Measurements from ENCODE around the gene PAQR5. TPM values are rescaled to one million over a fixed set of nuclear protein-coding genes. Genes with fewer than 3 reads are reported as not detected.
A peak's percentile ranks its signal among the peaks of the same experiment; 100 is the strongest.

PAQR5 gene
- total and polyA plus RNA-seq, 2 donors (not counting 3 experiments of a cell fraction or from before 2014, with no cell fraction given) = 0.08 to 0.09 TPM

DNA sequence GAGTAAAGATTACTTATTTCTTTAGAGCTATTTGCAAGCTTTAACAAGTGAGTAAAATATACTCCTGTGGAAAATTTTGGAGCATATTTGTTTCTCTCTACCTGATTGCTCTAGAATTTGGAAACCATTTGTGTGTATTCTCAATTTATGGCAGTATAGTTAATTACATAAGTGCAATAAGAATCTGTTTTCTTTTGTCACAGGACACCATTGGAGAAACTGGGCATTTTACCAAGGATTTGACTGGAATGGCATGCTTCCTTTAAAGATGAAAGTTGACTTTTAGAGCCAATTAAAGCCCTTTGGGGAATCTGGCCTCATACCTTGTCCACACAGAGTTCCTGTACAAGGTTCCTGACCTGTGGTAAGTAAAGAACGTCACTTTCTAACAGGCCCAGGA lies 38.4 kb downstream of the PAQR5 start:
- no peak overlapping the region for H3K4me2 ChIP-seq (ENCODE audit: insufficient read depth, low read length)
- intact Hi-C loops (cut with micrococcal nuclease) (no loop called here), dilution Hi-C loops (cut with MboI; ENCODE audit: extremely low pct_ligation_motif_present, low sequenced_read_pairs) (no loop called here)
- H3K4me1 ChIP-seq (ENCODE audit: control insufficient read depth, extremely low read depth, insufficient read depth, low read length) = peaks cover 10% of the 10 kb centered on the region
- no peaks in the 10 kb centered on the region for H3K9me1 ChIP-seq (replicated peaks; ENCODE audit: control insufficient read depth, extremely low read depth, insufficient read depth, low read length)
- no peak overlapping the region for H3K9ac ChIP-seq (replicated peaks; ENCODE audit: extremely low read depth, insufficient read depth, low read length)
- no peaks in the 10 kb centered on the region for H4K20me1 ChIP-seq (replicated peaks; ENCODE audit: control insufficient read depth, extremely low read depth, insufficient read depth, low read length)
- FAIRE-seq (no peak), DNase-seq (ENCODE audit: low read depth, low spot score) (peak; percentile 33)
- H3K79me2 ChIP-seq (ENCODE audit: control insufficient read depth, insufficient read depth, low read length) = no peaks in the 10 kb centered on the region
- no peaks in the 10 kb centered on the region for H3K9me3 ChIP-seq (replicated peaks; ENCODE audit: control insufficient read depth, insufficient read depth, low read length)
- CTCF ChIA-PET = no interaction called here
- no peak for TF ChIP-seq POLR2AphosphoS5 (IDR thresholded peaks at IDR 0.05; ENCODE audit: insufficient read depth, low read depth, low read length)
- TF ChIP-seq, protein P1, sequence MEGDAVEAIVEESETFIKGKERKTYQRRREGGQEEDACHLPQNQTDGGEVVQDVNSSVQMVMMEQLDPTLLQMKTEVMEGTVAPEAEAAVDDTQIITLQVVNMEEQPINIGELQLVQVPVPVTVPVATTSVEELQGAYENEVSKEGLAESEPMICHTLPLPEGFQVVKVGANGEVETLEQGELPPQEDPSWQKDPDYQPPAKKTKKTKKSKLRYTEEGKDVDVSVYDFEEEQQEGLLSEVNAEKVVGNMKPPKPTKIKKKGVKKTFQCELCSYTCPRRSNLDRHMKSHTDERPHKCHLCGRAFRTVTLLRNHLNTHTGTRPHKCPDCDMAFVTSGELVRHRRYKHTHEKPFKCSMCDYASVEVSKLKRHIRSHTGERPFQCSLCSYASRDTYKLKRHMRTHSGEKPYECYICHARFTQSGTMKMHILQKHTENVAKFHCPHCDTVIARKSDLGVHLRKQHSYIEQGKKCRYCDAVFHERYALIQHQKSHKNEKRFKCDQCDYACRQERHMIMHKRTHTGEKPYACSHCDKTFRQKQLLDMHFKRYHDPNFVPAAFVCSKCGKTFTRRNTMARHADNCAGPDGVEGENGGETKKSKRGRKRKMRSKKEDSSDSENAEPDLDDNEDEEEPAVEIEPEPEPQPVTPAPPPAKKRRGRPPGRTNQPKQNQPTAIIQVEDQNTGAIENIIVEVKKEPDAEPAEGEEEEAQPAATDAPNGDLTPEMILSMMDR (IDR thresholded peaks at IDR 0.05; ENCODE audit: extremely low read depth in 1 of 2, insufficient read depth in 1 of 2, low read depth in 1 of 2, low read length in 2 of 2) = no peak
- TF ChIP-seq GATA2 (IDR thresholded peaks at IDR 0.05; ENCODE audit: insufficient read depth, insufficient read length, low read depth, low read length) = no peak
- TF ChIP-seq, protein P2, sequence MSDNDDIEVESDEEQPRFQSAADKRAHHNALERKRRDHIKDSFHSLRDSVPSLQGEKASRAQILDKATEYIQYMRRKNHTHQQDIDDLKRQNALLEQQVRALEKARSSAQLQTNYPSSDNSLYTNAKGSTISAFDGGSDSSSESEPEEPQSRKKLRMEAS (IDR thresholded peaks at IDR 0.05; ENCODE audit: insufficient read depth, insufficient read length) = no peak
- no peak for TF ChIP-seq FOS (IDR thresholded peaks at IDR 0.05; ENCODE audit: borderline replicate concordance, insufficient read depth, low read length)
- no peak for TF ChIP-seq POLR2A (IDR thresholded peaks at IDR 0.05; ENCODE audit: low read depth, low read length)
- no peak for TF ChIP-seq MYC (IDR thresholded peaks at IDR 0.05; ENCODE audit: low read depth, low read length)
- no peak for TF ChIP-seq EZH2 (IDR thresholded peaks at IDR 0.05; ENCODE audit: borderline replicate concordance, low read depth, low read length, severe bottlenecking)
- no peak for TF ChIP-seq JUN (IDR thresholded peaks at IDR 0.05; ENCODE audit: borderline replicate concordance, insufficient read depth, insufficient read length, low read depth)
- no peaks in the 10 kb centered on the region for H3K36me3 ChIP-seq (ENCODE audit: control insufficient read depth in 2 of 2, extremely low read depth in 1 of 2, insufficient read depth in 2 of 2, low read length in 2 of 2)
- BruUV-seq (replicated peaks) = no TSS peak
- POLR2A ChIA-PET = no interaction called here
- H3K27ac ChIP-seq (ENCODE audit: insufficient read depth, low read depth, low read length) = no peak overlapping the region
- no peak overlapping the region for H3K4me3 ChIP-seq (replicated peaks in 1 of 3; ENCODE audit: insufficient read depth in 1 of 3, low read depth in 1 of 3, low read length in 3 of 3)
- H3K27me3 ChIP-seq (ENCODE audit: control insufficient read depth in 2 of 2, insufficient read depth in 2 of 2, low read length in 2 of 2) = no peaks in the 10 kb centered on the region
- no peak overlapping the region for H2AFZ ChIP-seq (ENCODE audit: low read depth, low read length)

All from endothelial cell of umbilical vein (primary cell).